Immature natural killer cell (primary cell): Measurements from ENCODE around the gene SEMA4D. TPM values are rescaled to one million over a fixed set of nuclear protein-coding genes. Genes with fewer than 3 reads are reported as not detected.
A peak's percentile ranks its signal among the peaks of the same experiment; 100 is the strongest.

Experiments used
- DNase-seq, 3 donors: peaks; one replicate each; pipeline ENCODE4 v3.0.0; 2022; ENCODE audit warnings: mixed read lengths in 1 of 3
- H3K27ac Mint-ChIP-seq, 6 donors: one replicate each; pipeline ENCODE4 v1.8.0; 2020; ENCODE audit warnings: mixed read lengths in 6 of 6, mild to moderate bottlenecking in 5 of 6, inconsistent platforms in 4 of 6, moderate library complexity in 3 of 6
- H3K27me3 Mint-ChIP-seq, 3 donors: one replicate each; pipeline ENCODE4 v1.8.0; 2020 to 2021; ENCODE audit warnings: low read depth in 3 of 3, mild to moderate bottlenecking in 3 of 3, mixed read lengths in 3 of 3, moderate library complexity in 3 of 3, inconsistent platforms in 1 of 3
- H3K36me3 Mint-ChIP-seq, 3 donors: one replicate each; pipeline ENCODE4 v1.8.0; 2020; ENCODE audit warnings: mixed read lengths in 3 of 3, inconsistent platforms in 2 of 3, mild to moderate bottlenecking in 2 of 3
- H3K4me1 Mint-ChIP-seq, 2 donors: one replicate each; pipeline ENCODE4 v1.8.0; 2020; ENCODE audit warnings: inconsistent platforms in 2 of 2, mild to moderate bottlenecking in 2 of 2, mixed read lengths in 2 of 2, moderate library complexity in 1 of 2
- H3K4me3 Mint-ChIP-seq, 5 donors: one replicate each; pipeline ENCODE4 v1.8.0; 2020; ENCODE audit warnings: mild to moderate bottlenecking in 5 of 5, mixed read lengths in 5 of 5, inconsistent platforms in 3 of 5, moderate library complexity in 3 of 5
- H3K9me3 Mint-ChIP-seq, 6 donors: one replicate each; pipeline ENCODE4 v1.8.0; 2020; ENCODE audit warnings: mild to moderate bottlenecking in 6 of 6, mixed read lengths in 6 of 6, inconsistent platforms in 4 of 6, moderate library complexity in 3 of 6
- polyA plus RNA-seq, 3 donors: library from polyadenylated mRNA; unstranded; fragments of 300-500 nt; fragmentation: Illumina TruSeq; gene quantifications; one replicate each; pipeline ENCODE4 v1.2.3, GENCODE V29; 2021

The SEMA4D gene
- polyA plus RNA-seq, 3 donors from 2014 or later = 45.8 to 80.6 (median 47.0) TPM

- H3K27ac Mint-ChIP-seq = peak overlapping the region; percentile 90 to 96 (median 94)
- peaks cover 96 to 100% of the 10 kb centered on the region in 2 donors for H3K4me1 Mint-ChIP-seq
- DNase-seq = no peak
- peaks cover 0 to 3% (median 0%) of the 10 kb centered on the region in 3 donors for H3K27me3 Mint-ChIP-seq
- no peaks in the 10 kb centered on the region for H3K36me3 Mint-ChIP-seq
- no peaks in the 10 kb centered on the region for H3K9me3 Mint-ChIP-seq
- peak overlapping the region; percentile 71 to 88 (median 76) for H3K4me3 Mint-ChIP-seq
Observed at GRCh38 chr9:89535461-89535860, 37.5 kb upstream of the SEMA4D start.

- Mint-ChIP-seq H3K4me1 (peaks cover 98 to 100% of the 10 kb centered on the region in 2 donors), H3K27ac (peak overlapping the region; percentile 90 to 96 (median 94)), H3K9me3 (no peaks in the 10 kb centered on the region), H3K4me3 (peak overlapping the region; percentile 71 to 88 (median 75)), H3K27me3 (peaks cover 0 to 3% (median 0%) of the 10 kb centered on the region in 3 donors), H3K36me3 (no peaks in the 10 kb centered on the region)
- DNase-seq = no peak
Observed at GRCh38 chr9:89534515-89535287, 36.8 kb upstream of the SEMA4D start.

- Mint-ChIP-seq H3K4me3 (peak overlapping the region; percentile 11 to 52 (median 45)), H3K27ac (peak overlapping the region; percentile 80 to 96 (median 91)), H3K4me1 (peaks cover 98 to 100% of the 10 kb centered on the region in 2 donors), H3K36me3 (no peaks in the 10 kb centered on the region), H3K9me3 (no peaks in the 10 kb centered on the region), H3K27me3 (peaks cover 0 to 3% (median 0%) of the 10 kb centered on the region in 3 donors)
- no peak for DNase-seq
Observed at GRCh38 chr9:89533411-89534095, 35.6 kb upstream of the SEMA4D start.

GRCh38 chr9:89532944-89533343 lies 35.0 kb upstream of the SEMA4D start:
- Mint-ChIP-seq H3K9me3 (no peaks in the 10 kb centered on the region), H3K27ac (peak overlapping the region; percentile 80 to 96 (median 90)), H3K36me3 (no peaks in the 10 kb centered on the region), H3K4me3 (peak overlapping the region in 2 of 5 donors; percentile 23), H3K4me1 (peaks cover 98 to 100% of the 10 kb centered on the region in 2 donors), H3K27me3 (peaks cover 0 to 4% (median 3%) of the 10 kb centered on the region in 3 donors)
- DNase-seq = no peak

GRCh38 chr9:89532478-89532877 lies 34.6 kb upstream of the SEMA4D start:
- no peaks in the 10 kb centered on the region for H3K9me3 Mint-ChIP-seq
- H3K36me3 Mint-ChIP-seq = no peaks in the 10 kb centered on the region
- H3K4me3 Mint-ChIP-seq = peak overlapping the region in 2 of 5 donors; percentile 23 to 47
- peak overlapping the region; percentile 71 to 96 (median 85) for H3K27ac Mint-ChIP-seq
- no peak for DNase-seq
- peaks cover 0 to 4% (median 3%) of the 10 kb centered on the region in 3 donors for H3K27me3 Mint-ChIP-seq
- H3K4me1 Mint-ChIP-seq = peaks cover 98 to 100% of the 10 kb centered on the region in 2 donors

- no peaks in the 10 kb centered on the region for H3K36me3 Mint-ChIP-seq
- H3K4me3 Mint-ChIP-seq = no peak overlapping the region
- peaks cover 0 to 4% (median 3%) of the 10 kb centered on the region in 3 donors for H3K27me3 Mint-ChIP-seq
- H3K9me3 Mint-ChIP-seq = no peaks in the 10 kb centered on the region
- peak overlapping the region in 5 of 6 donors; percentile 59 to 96 (median 80) for H3K27ac Mint-ChIP-seq
- peaks cover 98 to 100% of the 10 kb centered on the region in 2 donors for H3K4me1 Mint-ChIP-seq
- no peak for DNase-seq
Observed at GRCh38 chr9:89531766-89532165, 33.9 kb upstream of the SEMA4D start.

- Mint-ChIP-seq H3K4me1 (peaks cover 100% of the 10 kb centered on the region in 2 donors), H3K27me3 (peaks cover 0 to 5% (median 4%) of the 10 kb centered on the region in 3 donors), H3K4me3 (peak overlapping the region in 2 of 5 donors; percentile 32 to 54), H3K36me3 (peaks cover 0 to 2% (median 2%) of the 10 kb centered on the region in 3 donors), H3K27ac (peak overlapping the region; percentile 37 to 92 (median 66)), H3K9me3 (no peaks in the 10 kb centered on the region)
- DNase-seq = no peak
Observed at GRCh38 chr9:89530726-89531125, 32.8 kb upstream of the SEMA4D start.

GRCh38 chr9:89529243-89530035 lies 31.5 kb upstream of the SEMA4D start:
- H3K4me1 Mint-ChIP-seq = peaks cover 100% of the 10 kb centered on the region in 2 donors

GRCh38 chr9:89528540-89528939 lies 30.6 kb upstream of the SEMA4D start:
- peaks cover 100% of the 10 kb centered on the region in 2 donors for H3K4me1 Mint-ChIP-seq

More at GRCh38 chr9:89529243-89530035, 31.5 kb upstream of the SEMA4D start:
- Mint-ChIP-seq H3K27ac (peak overlapping the region; percentile 76 to 92 (median 86)), H3K9me3 (no peaks in the 10 kb centered on the region), H3K4me3 (peak overlapping the region; percentile 34 to 73 (median 67)), H3K27me3 (peaks cover 0 to 13% (median 5%) of the 10 kb centered on the region in 3 donors), H3K36me3 (peaks cover 0 to 5% (median 4%) of the 10 kb centered on the region in 3 donors)
- DNase-seq = peak; percentile 26 to 48 (median 29)

GRCh38 chr9:89528131-89528530 lies 30.2 kb upstream of the SEMA4D start:
- Mint-ChIP-seq H3K9me3 (no peaks in the 10 kb centered on the region), H3K4me1 (peaks cover 100% of the 10 kb centered on the region in 2 donors), H3K4me3 (peak overlapping the region; percentile 11 to 73 (median 67)), H3K27me3 (peaks cover 5 to 13% (median 7%) of the 10 kb centered on the region in 3 donors), H3K27ac (peak overlapping the region; percentile 83 to 92 (median 88)), H3K36me3 (peaks cover 0 to 5% (median 4%) of the 10 kb centered on the region in 3 donors)
- DNase-seq = no peak

More at GRCh38 chr9:89528540-89528939, 30.6 kb upstream of the SEMA4D start:
- Mint-ChIP-seq H3K27ac (peak overlapping the region; percentile 83 to 92 (median 88)), H3K27me3 (peaks cover 4 to 13% (median 5%) of the 10 kb centered on the region in 3 donors), H3K4me3 (peak overlapping the region; percentile 11 to 73 (median 67)), H3K36me3 (peaks cover 0 to 5% (median 4%) of the 10 kb centered on the region in 3 donors), H3K9me3 (no peaks in the 10 kb centered on the region)
- DNase-seq = no peak

- peaks cover 0 to 5% (median 4%) of the 10 kb centered on the region in 3 donors for H3K36me3 Mint-ChIP-seq
- peaks cover 5 to 13% (median 10%) of the 10 kb centered on the region in 3 donors for H3K27me3 Mint-ChIP-seq
- no peaks in the 10 kb centered on the region for H3K9me3 Mint-ChIP-seq
- H3K4me3 Mint-ChIP-seq = peak overlapping the region; percentile 26 to 89 (median 50)
- DNase-seq = no peak
- H3K27ac Mint-ChIP-seq = peak overlapping the region; percentile 47 to 98 (median 94)
- H3K4me1 Mint-ChIP-seq = peaks cover 100% of the 10 kb centered on the region in 2 donors
Observed at GRCh38 chr9:89527084-89527483, 29.2 kb upstream of the SEMA4D start.

GRCh38 chr9:89526667-89527066 lies 28.8 kb upstream of the SEMA4D start:
- peak overlapping the region; percentile 45 to 89 (median 72) for H3K4me3 Mint-ChIP-seq
- H3K4me1 Mint-ChIP-seq = peaks cover 100% of the 10 kb centered on the region in 2 donors
- peaks cover 0 to 5% (median 4%) of the 10 kb centered on the region in 3 donors for H3K36me3 Mint-ChIP-seq
- peaks cover 5 to 13% (median 10%) of the 10 kb centered on the region in 3 donors for H3K27me3 Mint-ChIP-seq
- no peak for DNase-seq
- peak overlapping the region; percentile 77 to 98 (median 94) for H3K27ac Mint-ChIP-seq
- H3K9me3 Mint-ChIP-seq = no peaks in the 10 kb centered on the region
